HCT116 (cell line): Measurements from ENCODE around the gene NUMB. TPM values are rescaled to one million over a fixed set of nuclear protein-coding genes. Genes with fewer than 3 reads are reported as not detected.

Source experiments
- ATAC-seq: fragments of 200-7000 bp; cut with Tn5 transposase; 2 replicates; pipeline ENCODE4 v1.9.1; 2020; ENCODE audit warnings: mild to moderate bottlenecking, moderate library complexity
- BruUV-seq: library from RNA; stranded (reverse); fragments of 400-500 nt; replicated peaks from 2 replicates; lab custom pipeline; 2021; lab: Mats Ljungman, UMichigan
- CTCF ChIA-PET: fragments of 300-600 bp; sonication (Branson Sonifier 250); formaldehyde crosslinking; loops from one replicate; lab custom pipeline; 2021; ENCODE audit warnings: antibody characterized with exemption; lab: Charles Lee
- POLR2A ChIA-PET: fragments of 300-600, 350-600 bp; sonication (Branson Sonifier 250); formaldehyde crosslinking; loops from one replicate; lab custom pipeline; 2021; ENCODE audit warnings: antibody characterized with exemption; lab: Charles Lee
- RAD21 ChIA-PET, 2 experiments: fragments of 300-600 bp; sonication (Branson Sonifier 250); formaldehyde crosslinking; loops; one replicate each; lab custom pipeline; 2023; ENCODE audit warnings: low total read pairs in 2 of 2; ENCODE audit not compliant: uncharacterized antibody in 2 of 2, unreplicated experiment in 2 of 2, low non-redundant PET in 1 of 2; lab: Charles Lee
- DNase-seq: peaks from one replicate; pipeline ENCODE4 v3.0.0-alpha.2; 2010; ENCODE audit warnings: low read depth, low spot score
- H2AFZ ChIP-seq: fragments of 200-600 bp; shearing (Covaris generic), sonication (generic); 2 replicates; pipeline ENCODE4 v1.6.1; 2017; ENCODE audit warnings: low read depth, mixed run types, mixed read lengths, antibody characterized with exemption, low read length; ENCODE audit not compliant: poor library complexity, severe bottlenecking
- H3K27ac ChIP-seq: 2 replicates; pipeline ENCODE4 v1.5.1; 2012; ENCODE audit warnings: low read depth, low read length
- H3K27me3 ChIP-seq: fragments of 200-600 bp; sonication (generic); 2 replicates; pipeline ENCODE4 v1.6.1; 2016; ENCODE audit warnings: mixed run types, low read length, mixed read lengths; ENCODE audit not compliant: insufficient read depth
- H3K36me3 ChIP-seq, 2 experiments: fragments of 200-500 bp in 1 of 2; fragments of 200-600 bp in 1 of 2; sonication (Bioruptor generic) in 1 of 2; sonication (generic) in 1 of 2; 2 replicates each; pipeline versions ENCODE4 v1.5.1 to v1.6.1; 2014 to 2016; ENCODE audit warnings: low read length in 2 of 2, inconsistent platforms in 1 of 2, mixed read lengths in 1 of 2, mixed run types in 1 of 2; ENCODE audit not compliant: insufficient read depth in 2 of 2, control insufficient read depth in 1 of 2
- H3K4me1 ChIP-seq, 2 experiments: fragments of 200-600 bp in 1 of 2; sonication (generic) in 1 of 2; 2 replicates each; pipeline versions ENCODE4 v1.5.1 to v1.6.1; 2012 to 2017; ENCODE audit warnings: low read length in 2 of 2, inconsistent platforms in 1 of 2, mild to moderate bottlenecking in 1 of 2, mixed read lengths in 1 of 2, mixed run types in 1 of 2, moderate library complexity in 1 of 2; ENCODE audit not compliant: insufficient read depth in 2 of 2, control insufficient read depth in 1 of 2
- H3K4me2 ChIP-seq: fragments of 200-600 bp; sonication (generic); 2 replicates; pipeline ENCODE4 v1.6.1; 2017; ENCODE audit warnings: mixed run types, low read length, mixed read lengths
- H3K4me3 ChIP-seq, 2 experiments: fragments of 200-600 bp in 1 of 2; sonication (generic) in 1 of 2; replicated peaks in 1 of 2; 2 replicates each; pipeline ENCODE4 v1.5.1; 2011 to 2016; ENCODE audit warnings: low read length in 2 of 2, control low read depth in 1 of 2, low read depth in 1 of 2, mild to moderate bottlenecking in 1 of 2, mixed read lengths in 1 of 2, mixed run types in 1 of 2
- H3K79me2 ChIP-seq: fragments of 200-600 bp; sonication (generic); 2 replicates; pipeline ENCODE4 v1.6.1; 2017; ENCODE audit warnings: mild to moderate bottlenecking, mixed run types, low read length, moderate library complexity, mixed read lengths; ENCODE audit not compliant: insufficient read depth
- H3K9ac ChIP-seq: fragments of 200-600 bp; sonication (generic); 2 replicates; pipeline ENCODE4 v1.6.1; 2016; ENCODE audit warnings: low read length, mixed read lengths
- H3K9me2 ChIP-seq: fragments of 200-600 bp; sonication (generic), shearing (Covaris generic); 2 replicates; pipeline ENCODE4 v1.6.1; 2017; ENCODE audit warnings: mixed run types, mild to moderate bottlenecking, moderate library complexity; ENCODE audit not compliant: insufficient read depth
- H3K9me3 ChIP-seq, 2 experiments: fragments of 200-500 bp in 1 of 2; fragments of 200-600 bp in 1 of 2; sonication (Bioruptor generic) in 1 of 2; sonication (generic) in 1 of 2; 2 replicates each; pipeline ENCODE4 v1.6.1; 2014 to 2017; ENCODE audit warnings: low read length in 2 of 2, mixed read lengths in 2 of 2, inconsistent platforms in 1 of 2, low read depth in 1 of 2, mild to moderate bottlenecking in 1 of 2, mixed run types in 1 of 2, moderate library complexity in 1 of 2; ENCODE audit not compliant: control insufficient read depth in 1 of 2, insufficient read depth in 1 of 2
- H4K20me1 ChIP-seq: fragments of 200-600 bp; sonication (generic), shearing (Covaris generic); 2 replicates; pipeline ENCODE4 v1.6.1; 2017; ENCODE audit warnings: mixed run types, mild to moderate bottlenecking, moderate library complexity; ENCODE audit not compliant: insufficient read depth
- CBX3 ChIP-seq: IDR thresholded peaks from 2 replicates; pipeline ENCODE4 v1.6.1; 2012; ENCODE audit warnings: low read depth
- EGR1 ChIP-seq: IDR thresholded peaks from 2 replicates; pipeline ENCODE4 v1.6.1; 2012; ENCODE audit warnings: low read depth
- ELF1 ChIP-seq: IDR thresholded peaks from 2 replicates; pipeline ENCODE4 v1.6.1; 2012; ENCODE audit warnings: low read depth, borderline replicate concordance
- FOSL1 ChIP-seq: IDR thresholded peaks from 2 replicates; pipeline ENCODE4 v1.6.1; 2012; ENCODE audit warnings: low read depth
- JUND ChIP-seq: IDR thresholded peaks from 2 replicates; pipeline ENCODE4 v1.6.1; 2012
- SIN3A ChIP-seq: IDR thresholded peaks from 2 replicates; pipeline ENCODE4 v1.6.1; 2012; ENCODE audit warnings: low read depth
- SP1 ChIP-seq: IDR thresholded peaks from 2 replicates; pipeline ENCODE4 v1.6.1; 2012; ENCODE audit warnings: low read depth
- TCF7L2 ChIP-seq: IDR thresholded peaks from 2 replicates; pipeline ENCODE4 v1.7.0; 2011; ENCODE audit warnings: borderline replicate concordance, inconsistent platforms; ENCODE audit not compliant: insufficient read depth, insufficient read length; ENCODE audit errors: extremely low read depth
- YY1 ChIP-seq: IDR thresholded peaks from 2 replicates; pipeline ENCODE4 v1.6.1; 2011; ENCODE audit warnings: low read length, low read depth, moderate library complexity, mild to moderate bottlenecking; ENCODE audit not compliant: insufficient replicate concordance; ENCODE audit errors: extremely low read depth
- ZFX ChIP-seq: fragments of 450-650 bp; IDR thresholded peaks from 2 replicates; pipeline ENCODE4 v1.6.1; 2017
- ZNF274 ChIP-seq: fragments of 200-500 bp; sonication (Bioruptor generic); IDR thresholded peaks from 2 replicates; pipeline ENCODE4 v1.6.1; 2014; ENCODE audit warnings: mild to moderate bottlenecking, low read depth, low read length, inconsistent platforms
- intact Hi-C: fragments of 100-400 bp; cut with micrococcal nuclease; formaldehyde crosslinking; loops from 2 replicates; pipeline ENCODE4 v1.10.0; 2022
- total RNA-seq: library from RNA; stranded (reverse); gene quantifications from one replicate; pipeline ENCODE4 v1.2.1, GENCODE V29; 2021; ENCODE audit not compliant: unreplicated experiment
- TF ChIP-seq, protein P1 (sequence below): IDR thresholded peaks from 2 replicates; pipeline ENCODE4 v1.6.1; 2012
- TF ChIP-seq, protein P2 (sequence below), 3 experiments: fragments of 200-600 bp in 1 of 3; sonication (generic) in 1 of 3; IDR thresholded peaks in 2 of 3; conservative IDR thresholded peaks in 1 of 3; 2 replicates each; pipeline ENCODE4 v1.5.1; 2012 to 2017; ENCODE audit warnings: low read depth in 2 of 3, low read length in 2 of 3, antibody characterized with exemption in 1 of 3, borderline replicate concordance in 1 of 3, control low read depth in 1 of 3, mild to moderate bottlenecking in 1 of 3, mixed read lengths in 1 of 3, mixed run types in 1 of 3, moderate library complexity in 1 of 3; ENCODE audit not compliant: insufficient read depth in 1 of 3
- TF ChIP-seq, protein P3 (sequence below): IDR thresholded peaks from 2 replicates; pipeline ENCODE4 v1.6.1; 2011; ENCODE audit warnings: mild to moderate bottlenecking, low read length, moderate library complexity; ENCODE audit not compliant: insufficient replicate concordance; ENCODE audit errors: extremely low read depth
- TF ChIP-seq, protein P4 (sequence below): IDR thresholded peaks from 2 replicates; pipeline ENCODE4 v1.6.1; 2012
- TF ChIP-seq, protein P5 (sequence below): IDR thresholded peaks from 2 replicates; pipeline ENCODE4 v1.6.1; 2012; ENCODE audit warnings: low read depth

NUMB gene
- total RNA-seq, 1 experiment from 2014 or later, result 43.0 TPM

DNA sequence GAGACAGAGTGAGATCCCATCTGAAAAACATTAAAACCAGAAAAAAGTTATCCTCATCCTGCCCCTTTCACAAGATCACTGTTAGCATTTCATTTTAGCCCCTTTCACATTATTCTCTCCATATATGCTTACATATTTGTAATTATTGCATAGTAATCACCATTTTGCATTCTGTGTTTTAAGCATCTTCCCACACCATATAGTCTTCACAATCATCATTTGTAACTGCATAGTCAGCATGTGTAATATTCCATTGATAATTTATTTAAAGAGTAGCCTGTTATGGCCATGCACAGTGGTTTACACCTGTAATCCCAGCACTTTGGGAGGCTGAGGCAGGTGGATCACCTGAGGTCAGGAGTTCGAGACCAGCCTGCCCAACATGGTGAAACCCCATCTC, 209.2 kb downstream of the NUMB start:
- RAD21 ChIA-PET, result no interaction called here
- BruUV-seq, result no TSS peak
- Histone ChIP-seq H3K27ac (no peak overlapping the region), H2AFZ (no peak overlapping the region), H3K79me2 (no peaks in the 10 kb centered on the region), H3K4me3 (no peak overlapping the region), H3K36me3 (no peaks in the 10 kb centered on the region), H3K9me3 (no peaks in the 10 kb centered on the region), H3K9me2 (no peaks in the 10 kb centered on the region), H3K4me2 (no peak overlapping the region), H3K9ac (no peak overlapping the region), H4K20me1 (no peaks in the 10 kb centered on the region), H3K4me1 (no peaks in the 10 kb centered on the region), H3K27me3 (no peaks in the 10 kb centered on the region)
- CTCF ChIA-PET, result no interaction called here
- no peak for TF ChIP-seq YY1
- no peak for TF ChIP-seq SP1
- TF ChIP-seq, protein P1, sequence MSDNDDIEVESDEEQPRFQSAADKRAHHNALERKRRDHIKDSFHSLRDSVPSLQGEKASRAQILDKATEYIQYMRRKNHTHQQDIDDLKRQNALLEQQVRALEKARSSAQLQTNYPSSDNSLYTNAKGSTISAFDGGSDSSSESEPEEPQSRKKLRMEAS, result no peak
- TF ChIP-seq JUND, result no peak
- TF ChIP-seq ZFX, result no peak
- TF ChIP-seq CBX3, result no peak
- TF ChIP-seq ELF1, result no peak
- no peak for TF ChIP-seq FOSL1
- TF ChIP-seq SIN3A, result no peak
- TF ChIP-seq, protein P2, sequence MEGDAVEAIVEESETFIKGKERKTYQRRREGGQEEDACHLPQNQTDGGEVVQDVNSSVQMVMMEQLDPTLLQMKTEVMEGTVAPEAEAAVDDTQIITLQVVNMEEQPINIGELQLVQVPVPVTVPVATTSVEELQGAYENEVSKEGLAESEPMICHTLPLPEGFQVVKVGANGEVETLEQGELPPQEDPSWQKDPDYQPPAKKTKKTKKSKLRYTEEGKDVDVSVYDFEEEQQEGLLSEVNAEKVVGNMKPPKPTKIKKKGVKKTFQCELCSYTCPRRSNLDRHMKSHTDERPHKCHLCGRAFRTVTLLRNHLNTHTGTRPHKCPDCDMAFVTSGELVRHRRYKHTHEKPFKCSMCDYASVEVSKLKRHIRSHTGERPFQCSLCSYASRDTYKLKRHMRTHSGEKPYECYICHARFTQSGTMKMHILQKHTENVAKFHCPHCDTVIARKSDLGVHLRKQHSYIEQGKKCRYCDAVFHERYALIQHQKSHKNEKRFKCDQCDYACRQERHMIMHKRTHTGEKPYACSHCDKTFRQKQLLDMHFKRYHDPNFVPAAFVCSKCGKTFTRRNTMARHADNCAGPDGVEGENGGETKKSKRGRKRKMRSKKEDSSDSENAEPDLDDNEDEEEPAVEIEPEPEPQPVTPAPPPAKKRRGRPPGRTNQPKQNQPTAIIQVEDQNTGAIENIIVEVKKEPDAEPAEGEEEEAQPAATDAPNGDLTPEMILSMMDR (IDR thresholded peaks at IDR 0.05 in 2 of 3, conservative IDR thresholded peaks at IDR 0.05 in 1 of 3; ENCODE audit: borderline replicate concordance in 1 of 3, insufficient read depth in 1 of 3, low read depth in 2 of 3, low read length in 2 of 3), result no peak
- TF ChIP-seq TCF7L2, result no peak
- TF ChIP-seq, protein P3, sequence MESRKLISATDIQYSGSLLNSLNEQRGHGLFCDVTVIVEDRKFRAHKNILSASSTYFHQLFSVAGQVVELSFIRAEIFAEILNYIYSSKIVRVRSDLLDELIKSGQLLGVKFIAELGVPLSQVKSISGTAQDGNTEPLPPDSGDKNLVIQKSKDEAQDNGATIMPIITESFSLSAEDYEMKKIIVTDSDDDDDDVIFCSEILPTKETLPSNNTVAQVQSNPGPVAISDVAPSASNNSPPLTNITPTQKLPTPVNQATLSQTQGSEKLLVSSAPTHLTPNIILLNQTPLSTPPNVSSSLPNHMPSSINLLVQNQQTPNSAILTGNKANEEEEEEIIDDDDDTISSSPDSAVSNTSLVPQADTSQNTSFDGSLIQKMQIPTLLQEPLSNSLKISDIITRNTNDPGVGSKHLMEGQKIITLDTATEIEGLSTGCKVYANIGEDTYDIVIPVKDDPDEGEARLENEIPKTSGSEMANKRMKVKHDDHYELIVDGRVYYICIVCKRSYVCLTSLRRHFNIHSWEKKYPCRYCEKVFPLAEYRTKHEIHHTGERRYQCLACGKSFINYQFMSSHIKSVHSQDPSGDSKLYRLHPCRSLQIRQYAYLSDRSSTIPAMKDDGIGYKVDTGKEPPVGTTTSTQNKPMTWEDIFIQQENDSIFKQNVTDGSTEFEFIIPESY, result no peak
- TF ChIP-seq, protein P4, sequence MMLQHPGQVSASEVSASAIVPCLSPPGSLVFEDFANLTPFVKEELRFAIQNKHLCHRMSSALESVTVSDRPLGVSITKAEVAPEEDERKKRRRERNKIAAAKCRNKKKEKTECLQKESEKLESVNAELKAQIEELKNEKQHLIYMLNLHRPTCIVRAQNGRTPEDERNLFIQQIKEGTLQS, result no peak
- TF ChIP-seq ZNF274, result no peak
- TF ChIP-seq, protein P5, sequence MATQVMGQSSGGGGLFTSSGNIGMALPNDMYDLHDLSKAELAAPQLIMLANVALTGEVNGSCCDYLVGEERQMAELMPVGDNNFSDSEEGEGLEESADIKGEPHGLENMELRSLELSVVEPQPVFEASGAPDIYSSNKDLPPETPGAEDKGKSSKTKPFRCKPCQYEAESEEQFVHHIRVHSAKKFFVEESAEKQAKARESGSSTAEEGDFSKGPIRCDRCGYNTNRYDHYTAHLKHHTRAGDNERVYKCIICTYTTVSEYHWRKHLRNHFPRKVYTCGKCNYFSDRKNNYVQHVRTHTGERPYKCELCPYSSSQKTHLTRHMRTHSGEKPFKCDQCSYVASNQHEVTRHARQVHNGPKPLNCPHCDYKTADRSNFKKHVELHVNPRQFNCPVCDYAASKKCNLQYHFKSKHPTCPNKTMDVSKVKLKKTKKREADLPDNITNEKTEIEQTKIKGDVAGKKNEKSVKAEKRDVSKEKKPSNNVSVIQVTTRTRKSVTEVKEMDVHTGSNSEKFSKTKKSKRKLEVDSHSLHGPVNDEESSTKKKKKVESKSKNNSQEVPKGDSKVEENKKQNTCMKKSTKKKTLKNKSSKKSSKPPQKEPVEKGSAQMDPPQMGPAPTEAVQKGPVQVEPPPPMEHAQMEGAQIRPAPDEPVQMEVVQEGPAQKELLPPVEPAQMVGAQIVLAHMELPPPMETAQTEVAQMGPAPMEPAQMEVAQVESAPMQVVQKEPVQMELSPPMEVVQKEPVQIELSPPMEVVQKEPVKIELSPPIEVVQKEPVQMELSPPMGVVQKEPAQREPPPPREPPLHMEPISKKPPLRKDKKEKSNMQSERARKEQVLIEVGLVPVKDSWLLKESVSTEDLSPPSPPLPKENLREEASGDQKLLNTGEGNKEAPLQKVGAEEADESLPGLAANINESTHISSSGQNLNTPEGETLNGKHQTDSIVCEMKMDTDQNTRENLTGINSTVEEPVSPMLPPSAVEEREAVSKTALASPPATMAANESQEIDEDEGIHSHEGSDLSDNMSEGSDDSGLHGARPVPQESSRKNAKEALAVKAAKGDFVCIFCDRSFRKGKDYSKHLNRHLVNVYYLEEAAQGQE, result no peak
- no peak for TF ChIP-seq EGR1
- ATAC-seq, result no peak
- DNase-seq, result no peak
- POLR2A ChIA-PET, result no interaction called here
- intact Hi-C loops, result no loop called here
